GM10248 (cell line): ENCODE measurements around the gene HNRNPA3.

Experiments used
- CTCF ChIA-PET: fragments of 300-600 bp; sonication (Branson Sonifier 250); formaldehyde crosslinking; extraction: SDS; loops from one replicate; lab custom pipeline; 2021; ENCODE audit warnings: antibody characterized with exemption; lab: Yijun Ruan, JAX
- POLR2A ChIA-PET: fragments of 350-650 bp; sonication (Branson Sonifier 250); formaldehyde crosslinking; extraction: SDS; loops from one replicate; lab custom pipeline; 2020; ENCODE audit warnings: antibody characterized with exemption; lab: Yijun Ruan, JAX
- DNase-seq: peaks from one replicate; pipeline ENCODE4 v3.0.0; 2012; ENCODE audit errors: extremely low spot score
- TF ChIP-seq, protein P1 (sequence below): IDR thresholded peaks from 2 replicates; pipeline ENCODE4 v1.5.1; 2012; ENCODE audit warnings: mild to moderate bottlenecking, low read depth; ENCODE audit errors: extremely low read depth, missing control alignments, control extremely low read depth

The HNRNPA3 gene

DNA sequence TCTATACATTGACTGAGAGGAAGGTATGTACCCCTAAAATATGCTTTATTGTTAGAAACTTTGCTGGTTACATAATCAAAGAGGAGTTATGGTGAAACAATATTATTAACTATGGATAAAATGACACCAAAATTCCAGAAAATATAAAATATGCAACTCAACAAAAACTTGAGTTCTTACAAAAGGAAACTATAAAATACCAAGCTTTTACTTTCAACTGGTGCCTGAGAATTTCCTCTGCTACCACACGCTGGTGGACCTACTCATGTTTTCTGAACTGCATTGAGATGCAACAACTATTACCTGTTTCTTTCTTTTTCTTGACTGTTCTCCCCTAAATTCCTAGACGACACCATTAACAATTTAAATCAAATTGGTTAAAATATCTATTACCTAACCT is 60.2 kb downstream of the HNRNPA3 start:
- POLR2A ChIA-PET, result no interaction called here
- TF ChIP-seq, protein P1, sequence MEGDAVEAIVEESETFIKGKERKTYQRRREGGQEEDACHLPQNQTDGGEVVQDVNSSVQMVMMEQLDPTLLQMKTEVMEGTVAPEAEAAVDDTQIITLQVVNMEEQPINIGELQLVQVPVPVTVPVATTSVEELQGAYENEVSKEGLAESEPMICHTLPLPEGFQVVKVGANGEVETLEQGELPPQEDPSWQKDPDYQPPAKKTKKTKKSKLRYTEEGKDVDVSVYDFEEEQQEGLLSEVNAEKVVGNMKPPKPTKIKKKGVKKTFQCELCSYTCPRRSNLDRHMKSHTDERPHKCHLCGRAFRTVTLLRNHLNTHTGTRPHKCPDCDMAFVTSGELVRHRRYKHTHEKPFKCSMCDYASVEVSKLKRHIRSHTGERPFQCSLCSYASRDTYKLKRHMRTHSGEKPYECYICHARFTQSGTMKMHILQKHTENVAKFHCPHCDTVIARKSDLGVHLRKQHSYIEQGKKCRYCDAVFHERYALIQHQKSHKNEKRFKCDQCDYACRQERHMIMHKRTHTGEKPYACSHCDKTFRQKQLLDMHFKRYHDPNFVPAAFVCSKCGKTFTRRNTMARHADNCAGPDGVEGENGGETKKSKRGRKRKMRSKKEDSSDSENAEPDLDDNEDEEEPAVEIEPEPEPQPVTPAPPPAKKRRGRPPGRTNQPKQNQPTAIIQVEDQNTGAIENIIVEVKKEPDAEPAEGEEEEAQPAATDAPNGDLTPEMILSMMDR, result no peak
- no peak for DNase-seq
- CTCF ChIA-PET, result interaction anchor here (1.2 to 2.9 kb wide), 3 partner anchors 8 to 108 kb away, joined by 3 to 22 read pairs (median 6); partner anchors contain the start of gene NFE2L2

DNA sequence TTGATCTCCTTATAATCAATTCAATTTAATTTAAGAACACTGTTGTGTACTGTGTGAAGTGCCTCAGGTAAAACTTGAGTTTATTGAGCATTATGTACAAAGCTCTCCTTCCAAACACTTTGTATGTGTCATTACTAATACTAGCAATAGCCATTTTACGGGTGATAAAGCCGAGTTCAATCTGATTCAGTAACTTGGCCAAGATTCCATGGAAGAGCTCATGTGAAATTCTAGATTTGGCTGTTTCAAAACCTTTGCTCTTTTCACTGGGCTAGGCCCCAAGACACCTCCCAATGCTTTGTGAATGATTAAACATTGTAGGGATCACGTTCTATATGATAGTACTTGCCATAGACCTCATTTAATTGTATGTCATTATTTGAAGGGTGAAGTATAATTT is 60.8 kb downstream of the HNRNPA3 start:
- TF ChIP-seq, protein P1, result no peak
- POLR2A ChIA-PET, result no interaction called here

More for the DNA sequence above, 60.8 kb downstream of the HNRNPA3 start:
- CTCF ChIA-PET, result interaction anchor here (1.1 to 2.9 kb wide), 5 partner anchors 9 to 108 kb away, joined by 3 to 22 read pairs (median 3); partner anchors contain the start of gene NFE2L2
- no peak for DNase-seq
